Neural cell (in vitro differentiated cells): Measurements from ENCODE around the gene FHIT. TPM values are rescaled to one million over a fixed set of nuclear protein-coding genes. Genes with fewer than 3 reads are reported as not detected.

Experiments
- H2AFZ ChIP-seq: fragments of 200-600, 300-800 bp; sonication (generic), shearing (Covaris generic); 2 replicates; pipeline ENCODE4 v1.6.0; 2014; ENCODE audit warnings: low read depth, mild to moderate bottlenecking, antibody characterized with exemption, low read length, moderate library complexity
- H3F3A ChIP-seq: fragments of 200-600 bp; shearing (Covaris generic); 2 replicates; pipeline ENCODE4 v1.6.1; 2016; ENCODE audit warnings: mild to moderate bottlenecking, moderate library complexity, mixed read lengths, antibody characterized with exemption, low read length; ENCODE audit not compliant: insufficient read depth, poor library complexity, severe bottlenecking
- H3K27ac ChIP-seq: fragments of 200-600, 300-800 bp; sonication (generic), shearing (Covaris generic); 2 replicates; pipeline ENCODE4 v1.5.1; 2014; ENCODE audit warnings: mild to moderate bottlenecking, low read length, moderate library complexity
- H3K27me3 ChIP-seq: fragments of 300-800, 200-600 bp; sonication (generic), shearing (Covaris generic); 2 replicates; pipeline ENCODE4 v1.6.0; 2014; ENCODE audit warnings: mild to moderate bottlenecking, low read depth, low read length, moderate library complexity; ENCODE audit not compliant: insufficient read depth
- H3K36me3 ChIP-seq: fragments of 300-800, 200-600 bp; sonication (generic), shearing (Covaris generic); 2 replicates; pipeline ENCODE4 v1.5.1; 2014; ENCODE audit warnings: mild to moderate bottlenecking, antibody characterized with exemption, low read length, moderate library complexity; ENCODE audit not compliant: insufficient read depth
- H3K4me2 ChIP-seq: fragments of 300-800, 200-600 bp; sonication (generic), shearing (Covaris generic); 2 replicates; pipeline ENCODE4 v1.6.0; 2014; ENCODE audit warnings: mild to moderate bottlenecking, low read length
- H3K4me3 ChIP-seq: fragments of 300-800, 200-600 bp; sonication (generic), shearing (Covaris generic); 2 replicates; pipeline ENCODE4 v1.5.1; 2014; ENCODE audit warnings: mild to moderate bottlenecking, low read length, moderate library complexity
- H3K79me2 ChIP-seq: fragments of 200-600 bp; shearing (Covaris generic); replicated peaks from 2 replicates; pipeline ENCODE4 v1.6.0; 2014; ENCODE audit warnings: mild to moderate bottlenecking, low read length, moderate library complexity; ENCODE audit not compliant: insufficient read depth
- H3K9ac ChIP-seq: fragments of 300-800, 200-600 bp; sonication (generic), shearing (Covaris generic); 2 replicates; pipeline ENCODE4 v1.6.1; 2016; ENCODE audit warnings: mild to moderate bottlenecking, low read length, mixed read lengths
- H3K9me2 ChIP-seq: fragments of 200-600 bp; shearing (Covaris generic); 2 replicates; pipeline ENCODE4 v1.6.1; 2016; ENCODE audit warnings: mild to moderate bottlenecking, low read length, mixed read lengths; ENCODE audit not compliant: insufficient read depth
- H3K9me3 ChIP-seq: fragments of 200-600, 300-800 bp; sonication (generic), shearing (Covaris generic); 2 replicates; pipeline ENCODE4 v1.6.1; 2016; ENCODE audit warnings: mild to moderate bottlenecking, mixed run types, low read length, moderate library complexity, mixed read lengths
- H4K20me1 ChIP-seq: fragments of 200-600 bp; shearing (Covaris generic); 2 replicates; pipeline ENCODE4 v1.6.1; 2016; ENCODE audit warnings: mild to moderate bottlenecking, mixed run types; ENCODE audit not compliant: insufficient read depth
- CTCF ChIP-seq: fragments of 450-650 bp; IDR thresholded peaks from 2 replicates; pipeline ENCODE4 v1.5.1; 2014; ENCODE audit warnings: antibody characterized with exemption, mild to moderate bottlenecking, moderate library complexity; ENCODE audit not compliant: poor library complexity, severe bottlenecking
- EP300 ChIP-seq: fragments of 450-650 bp; conservative IDR thresholded peaks from 2 replicates; pipeline ENCODE4 v1.6.1; 2014; ENCODE audit warnings: antibody characterized with exemption, mild to moderate bottlenecking, moderate library complexity; ENCODE audit not compliant: poor library complexity, severe bottlenecking
- EZH2 ChIP-seq: fragments of 200-600, 300-800 bp; shearing (Covaris generic), sonication (generic); IDR thresholded peaks from 2 replicates; pipeline ENCODE4 v1.6.1; 2014; ENCODE audit warnings: antibody characterized with exemption, low read length, borderline replicate concordance, mild to moderate bottlenecking; ENCODE audit not compliant: insufficient read depth, poor library complexity, severe bottlenecking
- MXI1 ChIP-seq: fragments of 450-650 bp; conservative IDR thresholded peaks from 2 replicates; pipeline ENCODE4 v1.6.1; 2014; ENCODE audit warnings: antibody characterized with exemption, mild to moderate bottlenecking; ENCODE audit not compliant: poor library complexity, severe bottlenecking
- POLR2AphosphoS5 ChIP-seq: IDR thresholded peaks from 2 replicates; pipeline ENCODE4 v1.6.1; 2012
- RAD21 ChIP-seq: fragments of 450-650 bp; conservative IDR thresholded peaks from 2 replicates; pipeline ENCODE4 v1.6.1; 2014; ENCODE audit warnings: antibody characterized with exemption, mild to moderate bottlenecking, moderate library complexity
- REST ChIP-seq: IDR thresholded peaks from 2 replicates; pipeline ENCODE4 v1.6.1; 2012; ENCODE audit warnings: borderline replicate concordance
- SMC3 ChIP-seq: fragments of 450-650 bp; conservative IDR thresholded peaks from 2 replicates; pipeline ENCODE4 v1.6.1; 2014; ENCODE audit warnings: antibody characterized with exemption, mild to moderate bottlenecking, moderate library complexity; ENCODE audit not compliant: poor library complexity
- TAF1 ChIP-seq: IDR thresholded peaks from 2 replicates; pipeline ENCODE4 v1.6.1; 2012; ENCODE audit warnings: low read depth
- polyA plus RNA-seq: library from polyadenylated mRNA; depleted of rRNA; stranded (reverse); fragments of >200 nt; gene quantifications from 2 replicates; pipeline ENCODE4 v1.2.3, GENCODE V29; 2014

FHIT gene
- polyA plus RNA-seq, 1 donor from 2014 or later, result not detected

- Histone ChIP-seq H3K4me3 (no peak overlapping the region), H3K4me2 (no peak overlapping the region), H4K20me1 (no peaks in the 10 kb centered on the region), H3K79me2 (no peaks in the 10 kb centered on the region), H3K27ac (no peak overlapping the region), H3K9ac (no peak overlapping the region), H3K27me3 (no peaks in the 10 kb centered on the region), H3K9me2 (no peaks in the 10 kb centered on the region), H2AFZ (no peak overlapping the region), H3F3A (no peaks in the 10 kb centered on the region), H3K9me3 (no peaks in the 10 kb centered on the region), H3K36me3 (no peaks in the 10 kb centered on the region)
- TF ChIP-seq POLR2AphosphoS5 (no peak), EP300 (no peak), RAD21 (no peak), EZH2 (no peak), SMC3 (no peak), MXI1 (no peak), CTCF (no peak), REST (no peak), TAF1 (no peak)
Observed at GRCh38 chr3:60263191-60263590, 988.1 kb downstream of the FHIT start.

GRCh38 chr3:60262546-60262945, 988.7 kb downstream of the FHIT start:
- Histone ChIP-seq H4K20me1 (no peaks in the 10 kb centered on the region), H3K9me3 (no peaks in the 10 kb centered on the region), H3K27me3 (no peaks in the 10 kb centered on the region), H2AFZ (no peak overlapping the region), H3K9me2 (no peaks in the 10 kb centered on the region), H3K36me3 (no peaks in the 10 kb centered on the region), H3F3A (no peaks in the 10 kb centered on the region), H3K4me2 (no peak overlapping the region), H3K4me3 (no peak overlapping the region), H3K79me2 (no peaks in the 10 kb centered on the region), H3K9ac (no peak overlapping the region), H3K27ac (no peak overlapping the region)
- no peak for TF ChIP-seq CTCF
- no peak for TF ChIP-seq MXI1
- TF ChIP-seq SMC3, result no peak
- TF ChIP-seq EZH2, result no peak
- TF ChIP-seq EP300, result no peak
- TF ChIP-seq RAD21, result no peak
- TF ChIP-seq REST, result no peak
- TF ChIP-seq POLR2AphosphoS5, result no peak
- no peak for TF ChIP-seq TAF1
